Mesothelial cell of epicardium (in vitro differentiated cells): ENCODE measurements around the gene GYS1. TPM values are rescaled to one million over a fixed set of nuclear protein-coding genes. Genes with fewer than 3 reads are reported as not detected.

Experiments
- DNase-seq, 2 experiments: peaks; one replicate each; pipeline ENCODE4 v3.0.0; 2021; ENCODE audit warnings: low spot score in 2 of 2; ENCODE audit not compliant: unreplicated experiment in 2 of 2
- H3K27ac Mint-ChIP-seq: 2 replicates; pipeline ENCODE4 v1.8.0; 2021; ENCODE audit warnings: mixed read lengths
- H3K27me3 Mint-ChIP-seq: 2 replicates; pipeline ENCODE4 v1.8.0; 2021; ENCODE audit warnings: low read depth, mixed read lengths
- H3K36me3 Mint-ChIP-seq: 2 replicates; pipeline ENCODE4 v1.8.0; 2021; ENCODE audit warnings: mixed read lengths
- H3K4me1 Mint-ChIP-seq: 2 replicates; pipeline ENCODE4 v1.8.0; 2021; ENCODE audit warnings: mixed read lengths
- H3K4me3 Mint-ChIP-seq: 2 replicates; pipeline ENCODE4 v1.8.0; 2021; ENCODE audit warnings: mild to moderate bottlenecking, moderate library complexity, mixed read lengths
- H3K9me3 Mint-ChIP-seq: 2 replicates; pipeline ENCODE4 v1.8.0; 2021; ENCODE audit warnings: mixed read lengths
- total RNA-seq: library from RNA; stranded (reverse); gene quantifications from 3 replicates; pipeline ENCODE4 v1.2.1, GENCODE V29; 2021
- TF ChIP-seq, protein P1 (sequence below): fragments of 200-600 bp; sonication (generic); IDR thresholded peaks from one replicate; pipeline ENCODE4 v1.5.0; 2021; ENCODE audit warnings: antibody characterized with exemption; ENCODE audit not compliant: unreplicated experiment

GYS1 gene
- total RNA-seq, 1 donor from 2014 or later: 58.8 TPM

DNA sequence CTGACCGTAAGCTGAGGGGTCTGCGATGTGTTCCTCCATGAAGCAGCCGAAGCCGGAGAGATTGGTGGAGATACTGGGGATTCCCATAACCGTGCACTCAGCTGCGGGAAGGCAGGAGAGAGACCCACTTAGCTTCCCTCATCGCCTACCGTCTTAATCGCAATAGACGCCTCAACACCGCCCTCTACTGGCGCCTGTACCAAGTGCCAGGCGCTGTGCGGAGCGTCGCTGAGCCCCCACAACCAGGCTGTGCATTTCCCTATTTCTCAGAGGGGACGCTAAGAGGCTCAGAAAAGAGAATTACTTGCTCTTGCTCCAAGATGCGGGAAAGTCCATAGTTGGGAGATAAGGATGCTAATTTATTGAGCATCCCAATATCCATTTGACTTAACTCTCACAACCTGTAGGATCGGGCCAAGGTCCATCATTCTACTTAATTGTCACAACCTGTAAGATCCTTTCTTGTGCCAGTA is 22.1 kb downstream of the GYS1 start:
- Mint-ChIP-seq H3K36me3 (peaks cover 26% of the 10 kb centered on the region), H3K27ac (no peak overlapping the region), H3K27me3 (no peaks in the 10 kb centered on the region), H3K9me3 (no peaks in the 10 kb centered on the region), H3K4me3 (no peak overlapping the region), H3K4me1 (peaks cover 10% of the 10 kb centered on the region)
- TF ChIP-seq, protein P1, sequence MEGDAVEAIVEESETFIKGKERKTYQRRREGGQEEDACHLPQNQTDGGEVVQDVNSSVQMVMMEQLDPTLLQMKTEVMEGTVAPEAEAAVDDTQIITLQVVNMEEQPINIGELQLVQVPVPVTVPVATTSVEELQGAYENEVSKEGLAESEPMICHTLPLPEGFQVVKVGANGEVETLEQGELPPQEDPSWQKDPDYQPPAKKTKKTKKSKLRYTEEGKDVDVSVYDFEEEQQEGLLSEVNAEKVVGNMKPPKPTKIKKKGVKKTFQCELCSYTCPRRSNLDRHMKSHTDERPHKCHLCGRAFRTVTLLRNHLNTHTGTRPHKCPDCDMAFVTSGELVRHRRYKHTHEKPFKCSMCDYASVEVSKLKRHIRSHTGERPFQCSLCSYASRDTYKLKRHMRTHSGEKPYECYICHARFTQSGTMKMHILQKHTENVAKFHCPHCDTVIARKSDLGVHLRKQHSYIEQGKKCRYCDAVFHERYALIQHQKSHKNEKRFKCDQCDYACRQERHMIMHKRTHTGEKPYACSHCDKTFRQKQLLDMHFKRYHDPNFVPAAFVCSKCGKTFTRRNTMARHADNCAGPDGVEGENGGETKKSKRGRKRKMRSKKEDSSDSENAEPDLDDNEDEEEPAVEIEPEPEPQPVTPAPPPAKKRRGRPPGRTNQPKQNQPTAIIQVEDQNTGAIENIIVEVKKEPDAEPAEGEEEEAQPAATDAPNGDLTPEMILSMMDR: peak; percentile 75
- DNase-seq: peak; percentile 74 to 88

DNA sequence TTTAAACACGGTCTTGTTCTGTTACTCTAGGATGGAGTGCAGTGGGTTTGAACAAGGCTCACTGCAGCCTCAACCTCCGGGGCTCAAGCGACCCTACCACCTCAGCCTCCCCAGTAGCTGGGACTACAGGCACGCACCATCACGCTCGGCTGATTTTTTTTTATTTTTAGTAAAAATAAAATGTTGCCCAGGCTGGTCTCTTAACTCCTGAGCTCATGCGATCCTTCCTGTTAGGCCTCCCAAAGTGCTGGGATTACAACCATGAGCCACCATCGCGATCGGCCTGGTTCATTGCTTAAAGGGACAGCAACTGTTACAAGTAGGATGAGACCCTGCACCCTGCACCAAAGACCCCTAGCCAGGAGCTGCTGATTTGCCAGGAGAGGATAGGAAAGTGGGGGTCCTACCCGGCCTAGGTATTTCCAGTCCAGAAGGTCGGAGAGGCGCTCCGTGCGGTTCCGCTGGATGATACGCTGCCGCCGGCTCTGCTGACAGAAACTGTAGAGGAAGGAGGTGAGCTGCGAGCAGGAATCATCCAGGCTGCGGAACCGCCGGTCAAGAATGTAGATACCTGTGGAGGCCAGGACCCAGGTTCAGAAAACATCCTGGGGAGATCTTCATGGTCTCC is 22.9 kb downstream of the GYS1 start:
- DNase-seq: no peak
- TF ChIP-seq, protein P1: no peak
- H3K27ac Mint-ChIP-seq: no peak overlapping the region
- H3K9me3 Mint-ChIP-seq: no peaks in the 10 kb centered on the region
- H3K27me3 Mint-ChIP-seq: no peaks in the 10 kb centered on the region
- no peak overlapping the region for H3K4me3 Mint-ChIP-seq
- H3K36me3 Mint-ChIP-seq: peaks cover 28% of the 10 kb centered on the region
- H3K4me1 Mint-ChIP-seq: peaks cover 12% of the 10 kb centered on the region

DNA sequence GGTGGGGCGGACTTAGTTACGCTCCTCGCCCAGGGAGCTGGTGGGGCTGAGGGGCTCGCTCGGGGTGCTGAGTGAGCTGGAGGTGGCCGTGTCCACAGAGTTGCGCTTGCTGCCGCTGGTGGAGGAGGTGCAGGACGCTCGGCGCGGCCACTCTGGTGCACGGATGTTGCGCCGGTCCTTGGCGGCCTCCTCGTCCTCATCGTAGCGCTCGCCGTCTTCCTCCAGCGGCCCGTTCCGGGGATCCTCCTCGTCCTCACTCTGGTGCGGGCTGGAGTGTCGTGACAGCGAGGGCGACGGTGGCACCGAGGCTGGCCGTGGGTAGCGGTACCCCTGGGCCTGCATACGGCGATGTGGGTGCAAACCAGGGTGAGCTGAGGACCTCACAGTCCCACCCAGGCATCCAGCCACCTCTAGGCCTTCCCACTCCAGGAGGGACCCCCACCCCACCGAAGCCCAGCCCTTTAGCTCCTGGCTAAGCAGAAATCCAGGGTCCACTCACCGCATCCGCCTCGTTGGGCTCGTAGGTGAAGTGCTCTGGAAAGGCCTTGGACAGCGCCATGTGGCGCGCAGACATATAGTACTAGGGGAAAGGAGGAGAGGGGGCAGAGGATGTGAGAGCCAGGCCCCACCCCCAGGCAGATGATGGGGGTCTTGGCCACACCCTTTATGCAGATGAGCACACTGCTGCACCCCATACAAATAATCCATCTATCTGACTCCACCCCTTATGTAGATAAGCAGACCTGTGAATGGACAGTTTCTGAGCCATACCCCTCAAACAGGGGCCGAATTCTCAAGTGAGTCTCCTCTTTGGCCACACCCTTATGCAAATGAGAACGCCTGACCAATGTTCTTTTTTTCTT is 23.6 kb downstream of the GYS1 start:
- no peak for DNase-seq
- TF ChIP-seq, protein P1: no peak
- H3K36me3 Mint-ChIP-seq: peaks cover 28% of the 10 kb centered on the region
- H3K4me1 Mint-ChIP-seq: peaks cover 18% of the 10 kb centered on the region
- no peak overlapping the region for H3K27ac Mint-ChIP-seq
- no peaks in the 10 kb centered on the region for H3K27me3 Mint-ChIP-seq
- no peak overlapping the region for H3K4me3 Mint-ChIP-seq
- H3K9me3 Mint-ChIP-seq: no peaks in the 10 kb centered on the region

DNA sequence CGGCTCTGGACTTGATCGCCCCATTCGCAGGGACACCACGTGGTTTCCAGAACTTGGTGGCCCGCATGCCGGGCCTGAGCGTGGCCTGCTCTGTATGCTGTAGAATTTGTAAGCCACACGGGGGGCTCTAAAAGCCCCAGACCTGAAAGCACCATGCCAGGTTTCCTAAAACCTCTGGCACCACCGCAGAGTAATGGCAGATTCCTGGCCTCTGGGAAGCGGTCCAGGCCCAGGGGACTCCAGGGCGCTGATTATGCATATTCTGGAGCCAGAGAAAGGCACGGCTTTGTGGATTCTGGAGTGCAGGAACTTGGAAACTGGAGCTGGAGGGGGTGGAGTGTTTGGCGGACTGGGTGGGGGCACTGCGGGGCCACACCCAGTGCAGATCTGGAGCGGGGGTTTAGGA is 24.3 kb downstream of the GYS1 start:
- peaks cover 28% of the 10 kb centered on the region for H3K36me3 Mint-ChIP-seq
- no peak overlapping the region for H3K4me3 Mint-ChIP-seq
- H3K9me3 Mint-ChIP-seq: no peaks in the 10 kb centered on the region
- peaks cover 24% of the 10 kb centered on the region for H3K4me1 Mint-ChIP-seq
- no peaks in the 10 kb centered on the region for H3K27me3 Mint-ChIP-seq
- TF ChIP-seq, protein P1: no peak
- no peak overlapping the region for H3K27ac Mint-ChIP-seq
- no peak for DNase-seq

DNA sequence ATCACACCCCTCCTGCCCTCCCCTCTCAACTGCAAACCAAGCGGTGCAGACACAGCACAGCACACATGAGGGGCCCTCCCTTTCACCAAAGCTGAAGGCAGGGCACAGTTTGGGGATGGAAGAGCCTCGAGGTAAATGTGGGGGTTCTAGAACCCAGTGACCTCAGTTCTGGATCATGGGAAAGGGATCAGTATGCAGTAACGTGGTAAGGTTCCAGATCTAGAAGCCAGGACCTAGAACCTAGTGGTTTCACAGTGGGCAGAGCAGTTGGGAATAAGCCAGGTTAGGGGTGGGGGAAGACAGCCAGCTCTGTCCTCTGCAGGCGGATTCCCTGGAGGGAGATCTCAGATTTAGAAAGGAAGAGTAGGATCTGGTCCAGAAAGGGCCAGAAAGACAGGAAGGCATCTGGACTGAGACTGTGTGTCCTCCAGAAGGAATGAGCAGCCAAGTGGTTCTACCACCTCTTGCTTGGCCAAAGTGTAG is 24.9 kb downstream of the GYS1 start:
- TF ChIP-seq, protein P1: no peak
- peak overlapping the region; percentile 30 for H3K4me3 Mint-ChIP-seq
- no peaks in the 10 kb centered on the region for H3K27me3 Mint-ChIP-seq
- peaks cover 30% of the 10 kb centered on the region for H3K4me1 Mint-ChIP-seq
- no peak for DNase-seq
- peak overlapping the region; percentile 35 for H3K27ac Mint-ChIP-seq
- no peaks in the 10 kb centered on the region for H3K9me3 Mint-ChIP-seq
- H3K36me3 Mint-ChIP-seq: peaks cover 28% of the 10 kb centered on the region
